Endothelial cell of umbilical vein (primary cell): ENCODE measurements around the gene STARD6. TPM values are rescaled to one million over a fixed set of nuclear protein-coding genes. Genes with fewer than 3 reads are reported as not detected.

ENCODE experiments used
- BruUV-seq: library from RNA; stranded (reverse); fragments of 400-500 nt; replicated peaks from 2 replicates; lab custom pipeline; 2021; lab: Mats Ljungman, UMichigan
- CTCF ChIA-PET: fragments of 300-600, 350-600 bp; sonication (Branson Sonifier 250); formaldehyde crosslinking; loops from one replicate; lab custom pipeline; 2021; ENCODE audit warnings: antibody characterized with exemption, inconsistent platforms; lab: Charles Lee
- POLR2A ChIA-PET: fragments of 300-600, 350-600 bp; sonication (Branson Sonifier 250); formaldehyde crosslinking; loops from one replicate; lab custom pipeline; 2021; ENCODE audit warnings: antibody characterized with exemption, inconsistent platforms; lab: Charles Lee
- DNase-seq: peaks from one replicate; pipeline ENCODE4 v3.0.0-alpha.2; 2011; ENCODE audit warnings: low read depth, low spot score
- FAIRE-seq: peaks from 2 replicates; lab custom pipeline; 2011; peaks lifted over from hg19 to GRCh38; lab: Jason Lieb, UNC
- H2AFZ ChIP-seq: 2 replicates; pipeline ENCODE4 v1.6.0; 2012; ENCODE audit warnings: low read depth, low read length, control low read depth, inconsistent platforms
- H3K27ac ChIP-seq: 2 replicates; pipeline ENCODE4 v1.5.1; 2011; ENCODE audit warnings: low read depth, mild to moderate bottlenecking, control low read depth, low read length, moderate library complexity; ENCODE audit not compliant: insufficient read depth
- H3K27me3 ChIP-seq, 2 experiments: 2 replicates each; pipeline versions ENCODE4 v1.6.0 to v1.6.1; 2011; ENCODE audit warnings: low read length in 2 of 2, mixed read lengths in 1 of 2; ENCODE audit not compliant: control insufficient read depth in 2 of 2, insufficient read depth in 2 of 2
- H3K36me3 ChIP-seq, 2 experiments: 2 replicates in 1 of 2; 3 replicates in 1 of 2; pipeline ENCODE4 v1.5.1; 2011; ENCODE audit warnings: low read length in 2 of 2, mild to moderate bottlenecking in 1 of 2, moderate library complexity in 1 of 2; ENCODE audit not compliant: control insufficient read depth in 2 of 2, insufficient read depth in 2 of 2; ENCODE audit errors: extremely low read depth in 1 of 2
- H3K4me1 ChIP-seq: 3 replicates; pipeline ENCODE4 v1.5.1; 2011; ENCODE audit warnings: mild to moderate bottlenecking, low read length; ENCODE audit not compliant: control insufficient read depth, insufficient read depth; ENCODE audit errors: extremely low read depth
- H3K4me2 ChIP-seq: 2 replicates; pipeline ENCODE4 v1.6.1; 2011; ENCODE audit warnings: low read length, control low read depth, mixed read lengths; ENCODE audit not compliant: insufficient read depth
- H3K4me3 ChIP-seq, 3 experiments: fragments of 200-600 bp in 1 of 3; sonication (generic), shearing (Covaris generic) in 1 of 3; replicated peaks in 1 of 3; 2 replicates each; pipeline ENCODE4 v1.5.1; 2011 to 2016; ENCODE audit warnings: control low read depth in 3 of 3, low read length in 3 of 3, mild to moderate bottlenecking in 2 of 3, inconsistent platforms in 1 of 3, low read depth in 1 of 3, moderate library complexity in 1 of 3; ENCODE audit not compliant: insufficient read depth in 1 of 3
- H3K79me2 ChIP-seq: 2 replicates; pipeline ENCODE4 v1.6.0; 2012; ENCODE audit warnings: low read length, inconsistent platforms; ENCODE audit not compliant: control insufficient read depth, insufficient read depth
- H3K9ac ChIP-seq: replicated peaks from 2 replicates; pipeline ENCODE3; 2011; ENCODE audit warnings: low read length, control low read depth; ENCODE audit not compliant: insufficient read depth; ENCODE audit errors: extremely low read depth
- H3K9me1 ChIP-seq: replicated peaks from 3 replicates; pipeline ENCODE4 v1.6.0; 2011; ENCODE audit warnings: mild to moderate bottlenecking, low read length; ENCODE audit not compliant: control insufficient read depth, insufficient read depth; ENCODE audit errors: extremely low read depth
- H3K9me3 ChIP-seq: replicated peaks from 2 replicates; pipeline ENCODE4 v1.5.1; 2012; ENCODE audit warnings: low read length, inconsistent platforms; ENCODE audit not compliant: control insufficient read depth, insufficient read depth
- H4K20me1 ChIP-seq: replicated peaks from 2 replicates; pipeline ENCODE3; 2011; ENCODE audit warnings: mild to moderate bottlenecking, low read length; ENCODE audit not compliant: control insufficient read depth, insufficient read depth; ENCODE audit errors: extremely low read depth
- EZH2 ChIP-seq: IDR thresholded peaks from 2 replicates; pipeline ENCODE4 v1.6.1; 2012; ENCODE audit warnings: borderline replicate concordance, low read depth, mild to moderate bottlenecking, moderate library complexity, low read length, inconsistent platforms; ENCODE audit not compliant: severe bottlenecking
- GATA2 ChIP-seq: IDR thresholded peaks from 2 replicates; pipeline ENCODE4 v1.7.0; 2011; ENCODE audit warnings: low read depth, mild to moderate bottlenecking, moderate library complexity, mixed read lengths, low read length; ENCODE audit not compliant: insufficient read length, insufficient read depth
- MYC ChIP-seq: IDR thresholded peaks from one replicate; pipeline ENCODE4 v1.6.1; 2011; ENCODE audit warnings: mild to moderate bottlenecking, low read depth, low read length
- POLR2A ChIP-seq: IDR thresholded peaks from 2 replicates; pipeline ENCODE4 v1.6.1; 2012; ENCODE audit warnings: low read depth, mild to moderate bottlenecking, control low read depth, low read length
- POLR2AphosphoS5 ChIP-seq: IDR thresholded peaks from 2 replicates; pipeline ENCODE4 v1.6.1; 2012; ENCODE audit warnings: low read depth, mild to moderate bottlenecking, control low read depth, low read length, moderate library complexity; ENCODE audit not compliant: insufficient read depth
- dilution Hi-C: fragments of 300-500 bp; cut with MboI; formaldehyde crosslinking; loops from one replicate; pipeline ENCODE4 v1.15.0; 2019; ENCODE audit warnings: low sequenced_read_pairs; ENCODE audit not compliant: extremely low pct_ligation_motif_present
- intact Hi-C: fragments of 100-400 bp; cut with micrococcal nuclease; formaldehyde crosslinking; loops from one replicate; pipeline ENCODE4 v1.10.0; 2022
- polyA plus RNA-seq, 4 experiments: library from polyadenylated mRNA; depleted of rRNA in 3 of 4; stranded (reverse) in 3 of 4; unstranded in 1 of 4; fragments of >200 nt; gene quantifications; 2 replicates each; pipeline versions ENCODE4 v1.2.1 to v1.2.3, GENCODE V29; 2011 to 2012; ENCODE audit warnings: missing spikeins in 1 of 4
- total RNA-seq: library from RNA; stranded (reverse); gene quantifications from 2 replicates; pipeline ENCODE4 v1.2.3, GENCODE V29; 2021
- TF ChIP-seq, protein P1 (sequence below), 2 donors: IDR thresholded peaks; 1 replicate in 1 of 2; 2 replicates in 1 of 2; pipeline ENCODE4 v1.5.1; 2011; ENCODE audit warnings: low read length in 2 of 2, mild to moderate bottlenecking in 2 of 2, moderate library complexity in 2 of 2, control low read depth in 1 of 2, inconsistent platforms in 1 of 2, low read depth in 1 of 2; ENCODE audit not compliant: insufficient read depth in 1 of 2; ENCODE audit errors: extremely low read depth in 1 of 2
- TF ChIP-seq, protein P2 (sequence below): IDR thresholded peaks from 2 replicates; pipeline ENCODE4 v1.6.1; 2011; ENCODE audit not compliant: insufficient read depth, insufficient read length

The STARD6 gene
- total and polyA plus RNA-seq, 2 donors (not counting 3 experiments of a cell fraction or from before 2014, with no cell fraction given): not detected

DNA sequence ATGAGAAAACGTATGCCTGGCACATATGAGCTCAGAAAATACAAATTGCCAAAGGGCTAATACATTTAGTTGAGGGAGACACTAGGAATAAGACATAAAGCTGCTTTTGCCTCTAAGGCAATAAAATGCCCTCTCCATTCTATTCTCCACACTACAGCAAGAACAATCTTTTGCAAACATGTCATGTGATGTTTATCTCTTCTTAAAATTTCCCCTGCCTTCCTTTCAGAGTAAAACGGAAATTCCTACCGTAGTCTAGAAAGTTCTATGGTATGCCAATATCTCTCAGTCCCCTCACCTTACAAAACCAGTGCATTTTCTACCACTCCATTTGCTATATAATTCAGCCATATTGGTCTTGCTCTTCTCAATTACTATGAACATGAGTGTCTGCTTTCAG lies 33.2 kb upstream of the STARD6 start:
- intact Hi-C loops: loop anchor here (5.0 kb wide), 1 partner anchor 166 kb away; no protein-coding TSS in a partner anchor
- no TSS peak for BruUV-seq
- DNase-seq (peak; percentile 41), FAIRE-seq (no peak)
- Histone ChIP-seq H3K27ac (no peak overlapping the region), H3K9me3 (no peaks in the 10 kb centered on the region), H3K27me3 (no peaks in the 10 kb centered on the region), H3K4me1 (peaks cover 31% of the 10 kb centered on the region), H4K20me1 (no peaks in the 10 kb centered on the region), H3K9ac (no peak overlapping the region), H3K36me3 (no peaks in the 10 kb centered on the region), H3K9me1 (no peaks in the 10 kb centered on the region), H3K4me3 (no peak overlapping the region), H3K4me2 (no peak overlapping the region), H2AFZ (peak overlapping the region; percentile 72), H3K79me2 (no peaks in the 10 kb centered on the region)
- TF ChIP-seq, protein P1, sequence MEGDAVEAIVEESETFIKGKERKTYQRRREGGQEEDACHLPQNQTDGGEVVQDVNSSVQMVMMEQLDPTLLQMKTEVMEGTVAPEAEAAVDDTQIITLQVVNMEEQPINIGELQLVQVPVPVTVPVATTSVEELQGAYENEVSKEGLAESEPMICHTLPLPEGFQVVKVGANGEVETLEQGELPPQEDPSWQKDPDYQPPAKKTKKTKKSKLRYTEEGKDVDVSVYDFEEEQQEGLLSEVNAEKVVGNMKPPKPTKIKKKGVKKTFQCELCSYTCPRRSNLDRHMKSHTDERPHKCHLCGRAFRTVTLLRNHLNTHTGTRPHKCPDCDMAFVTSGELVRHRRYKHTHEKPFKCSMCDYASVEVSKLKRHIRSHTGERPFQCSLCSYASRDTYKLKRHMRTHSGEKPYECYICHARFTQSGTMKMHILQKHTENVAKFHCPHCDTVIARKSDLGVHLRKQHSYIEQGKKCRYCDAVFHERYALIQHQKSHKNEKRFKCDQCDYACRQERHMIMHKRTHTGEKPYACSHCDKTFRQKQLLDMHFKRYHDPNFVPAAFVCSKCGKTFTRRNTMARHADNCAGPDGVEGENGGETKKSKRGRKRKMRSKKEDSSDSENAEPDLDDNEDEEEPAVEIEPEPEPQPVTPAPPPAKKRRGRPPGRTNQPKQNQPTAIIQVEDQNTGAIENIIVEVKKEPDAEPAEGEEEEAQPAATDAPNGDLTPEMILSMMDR (IDR thresholded peaks at IDR 0.05; ENCODE audit: extremely low read depth in 1 of 2, insufficient read depth in 1 of 2, low read depth in 1 of 2, low read length in 2 of 2): no peak
- no peak for TF ChIP-seq POLR2AphosphoS5
- TF ChIP-seq, protein P2, sequence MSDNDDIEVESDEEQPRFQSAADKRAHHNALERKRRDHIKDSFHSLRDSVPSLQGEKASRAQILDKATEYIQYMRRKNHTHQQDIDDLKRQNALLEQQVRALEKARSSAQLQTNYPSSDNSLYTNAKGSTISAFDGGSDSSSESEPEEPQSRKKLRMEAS: no peak
- TF ChIP-seq MYC: no peak
- no peak for TF ChIP-seq EZH2
- TF ChIP-seq GATA2: no peak
- no peak for TF ChIP-seq POLR2A
- dilution Hi-C loops: no loop called here
- ChIA-PET CTCF (interaction anchor here (0.9 to 3.6 kb wide), 4 partner anchors 33 to 257 kb away, joined by 3 to 32 read pairs (median 3); partner anchors contain the start of genes C18orf54 and STARD6), POLR2A (no interaction called here)
